Smooth muscle cell of the brain vasculature (primary cell): ENCODE measurements around the gene NAPSA.
"Not testable (repeated sequence)": the region's sequence is repeated elsewhere in the genome, so short reads cannot be mapped to it uniquely, and the experiment has no call there.

Source experiments
- DNase-seq: peaks from one replicate; pipeline ENCODE4 v3.0.0-alpha.2; 2012; ENCODE audit warnings: low read depth, low spot score

The NAPSA gene

DNA sequence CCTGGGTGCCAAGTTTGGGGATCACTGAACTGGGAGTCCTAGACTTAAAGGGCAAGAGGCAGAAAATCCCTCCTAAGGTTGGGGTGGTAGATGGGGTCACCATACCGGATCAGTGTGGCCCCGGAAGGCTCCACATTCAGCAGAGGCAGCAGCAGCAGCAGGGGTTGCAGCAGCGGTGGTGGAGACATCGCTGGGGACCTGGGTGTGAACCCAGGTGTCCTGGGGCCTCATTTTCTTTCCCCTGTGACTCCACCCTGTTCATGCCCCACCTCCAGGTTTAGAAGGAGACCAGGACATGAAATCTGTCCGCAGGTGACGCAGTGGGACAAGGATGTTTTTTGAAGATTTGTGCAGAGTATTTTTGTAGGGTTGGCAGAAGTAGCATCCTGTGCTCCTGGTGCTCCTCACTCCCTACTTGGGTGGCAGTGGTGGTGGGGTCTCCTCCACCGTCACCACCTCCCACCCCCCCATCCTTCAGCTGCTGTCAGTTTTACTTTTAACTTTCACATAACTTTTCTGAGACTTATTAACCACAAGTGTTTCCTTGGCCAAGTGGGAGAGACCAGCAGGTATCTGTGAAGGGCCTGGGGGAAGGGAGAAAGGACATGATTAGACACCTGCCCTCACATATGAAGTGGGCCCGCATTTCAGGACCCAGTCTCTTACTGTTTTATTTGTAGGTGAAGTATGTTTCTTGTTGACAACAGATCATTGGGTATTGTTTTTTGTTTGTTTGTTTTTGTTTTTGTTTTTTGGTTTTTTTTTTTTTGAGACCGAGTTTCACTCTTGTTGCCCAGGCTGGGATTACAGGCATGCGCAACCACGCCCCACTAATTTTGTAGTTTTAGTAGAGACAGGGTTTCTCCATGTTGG, at the start of gene NAPSA:
Gene NAPSA (minus strand): TSS at position 206 of the 873 bp plus-strand sequence. CDS start 18 bp downstream, at position 188.
- no peak for DNase-seq

DNA sequence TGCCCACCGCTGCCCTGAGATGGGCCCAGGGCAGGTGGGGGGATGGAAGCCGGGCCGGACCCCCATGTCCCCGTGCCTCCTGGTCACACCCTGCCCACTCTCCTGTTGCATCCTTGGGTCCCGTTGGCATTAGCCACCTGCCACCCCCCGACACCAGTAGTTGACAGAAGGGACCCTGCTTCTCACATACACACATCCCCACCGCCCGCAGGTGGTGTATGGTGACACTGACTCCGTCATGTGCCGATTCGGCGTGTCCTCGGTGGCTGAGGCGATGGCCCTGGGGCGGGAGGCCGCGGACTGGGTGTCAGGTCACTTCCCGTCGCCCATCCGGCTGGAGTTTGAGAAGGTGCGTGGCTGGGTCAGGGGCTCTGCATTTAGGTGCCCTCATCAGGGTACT, 48.1 kb upstream of the NAPSA start:
- no peak for DNase-seq

DNA sequence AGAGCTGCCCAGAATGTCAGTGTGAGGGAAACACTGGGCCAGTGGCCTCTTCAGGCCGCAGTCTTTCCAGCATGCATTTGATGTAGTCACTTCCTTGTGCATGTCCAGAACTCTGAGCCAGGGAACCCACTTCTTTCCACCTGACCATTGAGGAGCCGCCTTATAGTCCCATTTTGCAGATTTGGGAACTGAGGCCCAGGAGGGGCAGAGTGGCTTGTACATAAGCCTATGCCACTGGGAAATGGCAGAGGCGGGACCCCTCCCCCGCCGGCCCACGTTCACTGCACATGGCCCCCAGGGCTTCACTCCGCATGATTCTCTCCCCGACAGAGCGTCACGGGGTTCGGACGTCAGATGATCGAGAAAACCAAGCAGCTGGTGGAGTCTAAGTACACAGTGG, 47.7 kb upstream of the NAPSA start:
- DNase-seq = no peak

DNA sequence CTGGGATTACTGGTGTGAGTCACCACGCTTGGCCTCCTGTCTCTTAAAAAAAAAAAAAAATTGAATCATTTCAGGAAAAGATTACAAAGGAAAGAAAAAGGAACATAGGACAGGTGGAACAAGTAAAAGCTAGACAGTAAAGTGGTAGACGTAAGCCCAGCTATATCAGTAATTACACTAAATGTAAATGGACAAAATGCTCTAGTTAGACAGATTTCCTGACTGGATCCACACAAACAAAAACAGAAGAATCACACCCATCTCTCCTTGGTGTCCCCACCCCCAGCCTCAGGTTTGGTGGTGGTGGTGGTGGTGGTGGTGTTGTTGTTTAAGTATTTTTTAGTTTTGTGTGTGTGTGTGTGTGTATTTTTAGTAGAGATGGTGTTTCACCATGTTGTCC, 47.0 kb upstream of the NAPSA start:
- DNase-seq = no peak

DNA sequence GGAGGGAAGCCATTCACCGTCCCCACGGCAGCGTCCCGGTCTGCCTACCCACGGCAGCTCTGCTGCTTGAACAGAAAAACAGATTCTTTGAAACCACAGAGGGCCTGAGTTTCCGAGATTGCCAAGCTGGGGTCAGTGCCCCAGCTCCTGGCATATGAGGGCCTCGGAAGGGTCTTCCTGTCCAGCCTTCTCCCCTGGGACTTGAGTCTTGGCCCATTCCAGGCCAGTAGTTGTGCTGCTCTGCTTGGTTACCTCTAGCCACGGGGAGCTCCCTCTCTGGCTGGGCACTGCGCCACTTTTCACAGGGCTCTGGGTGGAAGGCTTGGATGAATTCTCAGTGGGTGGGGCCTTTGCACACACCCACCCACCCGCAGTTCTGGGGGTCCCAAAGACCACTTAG, 44.7 kb upstream of the NAPSA start:
- no peak for DNase-seq

DNA sequence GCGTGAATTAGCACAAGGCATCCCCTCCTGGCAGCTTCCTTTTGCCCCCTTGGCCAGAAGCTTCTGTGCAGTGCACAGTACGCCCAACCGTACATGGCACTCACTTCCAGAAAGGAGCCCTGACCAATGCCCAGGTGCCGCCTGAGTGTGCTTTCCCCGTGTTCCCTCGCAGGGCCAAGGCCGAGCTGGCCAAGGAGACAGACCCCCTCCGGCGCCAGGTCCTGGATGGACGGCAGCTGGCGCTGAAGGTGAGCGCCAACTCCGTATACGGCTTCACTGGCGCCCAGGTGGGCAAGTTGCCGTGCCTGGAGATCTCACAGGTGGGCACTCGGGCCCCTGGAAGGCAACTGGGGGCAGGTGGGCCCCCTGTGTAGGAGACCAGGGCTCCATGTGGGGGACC, 43.9 kb upstream of the NAPSA start:
- DNase-seq = no peak

DNA sequence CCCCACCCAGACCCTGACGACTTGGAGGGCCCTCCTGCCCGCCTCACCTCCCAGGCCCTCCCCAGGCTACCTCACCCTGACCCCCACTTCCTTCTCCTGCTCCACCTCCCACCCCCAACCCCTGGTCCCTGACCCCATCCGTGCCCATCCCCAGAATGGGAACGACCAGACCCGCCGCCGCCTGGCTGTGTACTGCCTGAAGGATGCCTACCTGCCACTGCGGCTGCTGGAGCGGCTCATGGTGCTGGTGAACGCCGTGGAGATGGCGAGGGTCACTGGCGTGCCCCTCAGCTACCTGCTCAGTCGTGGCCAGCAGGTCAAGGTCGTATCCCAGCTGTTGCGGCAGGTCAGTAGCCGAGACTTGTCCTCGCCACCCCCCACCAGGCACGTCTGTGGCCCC, 41.4 kb upstream of the NAPSA start:
- no peak for DNase-seq

DNA sequence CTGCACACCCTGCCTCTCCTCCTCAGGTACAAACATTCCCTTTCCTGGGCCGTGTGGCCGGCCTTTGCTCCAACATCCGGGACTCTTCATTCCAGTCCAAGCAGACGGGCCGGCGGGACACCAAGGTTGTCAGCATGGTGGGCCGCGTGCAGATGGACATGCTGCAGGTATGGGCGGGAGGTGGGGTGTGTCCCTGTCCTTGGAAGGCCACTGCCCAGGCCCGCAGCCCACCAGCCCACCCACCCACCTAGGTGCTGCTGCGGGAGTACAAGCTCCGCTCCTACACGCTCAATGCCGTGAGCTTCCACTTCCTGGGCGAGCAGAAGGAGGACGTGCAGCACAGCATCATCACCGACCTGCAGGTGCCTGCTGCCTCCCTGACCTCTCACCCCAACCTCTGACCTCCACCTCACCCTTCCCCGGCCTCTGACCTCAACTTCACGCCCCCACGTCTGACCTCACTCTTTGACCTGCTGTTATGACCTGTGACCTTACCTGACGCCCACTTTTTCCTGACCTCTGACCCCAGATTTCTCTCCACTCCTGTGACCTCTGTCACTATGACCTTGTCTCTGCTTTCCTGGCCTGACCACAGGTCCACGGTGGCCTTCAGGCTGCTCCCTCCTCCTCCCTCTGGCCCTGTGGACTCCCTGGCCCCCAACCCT, 40.8 kb upstream of the NAPSA start:
- no peak for DNase-seq

DNA sequence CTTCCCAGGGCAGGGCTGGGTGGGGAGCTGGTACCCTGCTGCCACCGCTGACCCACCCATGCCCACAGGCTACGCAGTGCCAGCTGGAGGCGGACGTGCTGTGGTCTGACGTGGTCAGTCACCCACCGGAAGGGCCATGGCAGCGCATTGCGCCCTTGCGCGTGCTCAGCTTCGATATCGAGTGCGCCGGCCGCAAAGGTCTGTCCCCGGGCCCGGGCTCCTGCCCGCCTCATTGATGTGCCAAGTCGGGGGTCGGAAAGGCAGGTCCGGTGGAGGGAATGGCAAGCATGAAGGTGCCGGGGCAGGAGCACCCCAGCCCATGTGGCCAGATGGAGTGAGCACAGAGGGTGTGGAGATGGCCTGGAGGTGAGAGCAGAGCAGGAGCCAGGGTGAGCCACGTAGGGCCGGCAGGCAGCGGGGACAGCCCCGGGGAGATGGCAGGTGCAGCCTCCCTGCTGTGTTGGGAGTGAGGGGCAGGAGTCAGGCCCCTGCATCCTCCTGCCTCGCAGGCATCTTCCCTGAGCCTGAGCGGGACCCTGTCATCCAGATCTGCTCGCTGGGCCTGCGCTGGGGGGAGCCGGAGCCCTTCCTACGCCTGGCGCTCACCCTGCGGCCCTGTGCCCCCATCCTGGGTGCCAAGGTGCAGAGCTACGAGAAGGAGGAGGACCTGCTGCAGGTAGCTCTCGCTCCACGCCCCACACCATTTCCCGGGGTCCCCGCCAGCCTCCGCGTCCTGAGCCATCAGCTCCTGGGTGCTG, 37.3 kb upstream of the NAPSA start:
- DNase-seq = no peak

DNA sequence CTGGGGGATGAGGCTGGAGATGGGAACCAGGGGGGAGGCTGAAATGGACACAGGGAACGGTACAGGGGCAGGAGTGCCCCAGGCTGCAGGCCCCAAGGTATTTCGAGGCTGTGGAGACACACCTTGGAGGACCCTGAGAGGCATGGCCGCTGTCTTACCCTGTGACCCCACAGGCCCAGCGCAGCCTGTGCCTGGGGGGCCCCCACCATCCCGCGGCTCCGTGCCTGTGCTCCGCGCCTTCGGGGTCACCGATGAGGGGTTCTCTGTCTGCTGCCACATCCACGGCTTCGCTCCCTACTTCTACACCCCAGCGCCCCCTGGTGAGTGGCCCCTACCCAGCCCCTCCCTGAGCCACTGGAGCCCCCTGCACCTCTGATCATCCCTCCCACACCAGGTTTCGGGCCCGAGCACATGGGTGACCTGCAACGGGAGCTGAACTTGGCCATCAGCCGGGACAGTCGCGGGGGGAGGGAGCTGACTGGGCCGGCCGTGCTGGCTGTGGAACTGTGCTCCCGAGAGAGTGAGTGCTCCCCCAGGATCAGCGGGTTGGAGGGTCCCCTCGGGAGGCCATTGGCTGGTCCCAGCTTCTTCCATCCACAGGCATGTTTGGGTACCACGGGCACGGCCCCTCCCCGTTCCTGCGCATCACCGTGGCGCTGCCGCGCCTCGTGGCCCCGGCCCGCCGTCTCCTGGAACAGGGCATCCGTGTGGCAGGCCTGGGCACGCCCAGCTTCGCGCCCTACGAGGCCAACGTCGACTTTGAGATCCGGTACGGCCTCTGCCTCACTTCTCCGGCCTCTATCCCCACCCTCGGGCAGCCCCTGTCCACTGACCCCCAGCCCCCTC, 36.4 kb upstream of the NAPSA start:
- DNase-seq = no peak

DNA sequence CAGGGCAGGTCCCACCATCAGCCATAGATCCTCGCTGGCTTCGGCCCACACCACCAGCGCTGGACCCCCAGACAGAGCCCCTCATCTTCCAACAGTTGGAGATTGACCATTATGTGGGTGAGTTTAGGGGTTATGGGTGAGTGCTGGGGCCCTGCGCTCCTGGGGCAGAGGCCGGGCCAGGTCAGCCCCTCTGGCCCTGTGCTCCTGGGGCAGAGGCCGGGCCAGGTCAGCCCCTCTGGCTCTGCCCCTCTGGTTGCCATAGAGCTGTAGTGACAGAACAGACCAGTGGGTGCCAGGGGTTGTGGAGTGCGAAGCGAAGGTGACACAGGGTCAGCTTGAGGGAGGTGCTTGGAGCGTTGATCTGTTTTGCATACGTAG, 33.9 kb upstream of the NAPSA start:
- no peak for DNase-seq

DNA sequence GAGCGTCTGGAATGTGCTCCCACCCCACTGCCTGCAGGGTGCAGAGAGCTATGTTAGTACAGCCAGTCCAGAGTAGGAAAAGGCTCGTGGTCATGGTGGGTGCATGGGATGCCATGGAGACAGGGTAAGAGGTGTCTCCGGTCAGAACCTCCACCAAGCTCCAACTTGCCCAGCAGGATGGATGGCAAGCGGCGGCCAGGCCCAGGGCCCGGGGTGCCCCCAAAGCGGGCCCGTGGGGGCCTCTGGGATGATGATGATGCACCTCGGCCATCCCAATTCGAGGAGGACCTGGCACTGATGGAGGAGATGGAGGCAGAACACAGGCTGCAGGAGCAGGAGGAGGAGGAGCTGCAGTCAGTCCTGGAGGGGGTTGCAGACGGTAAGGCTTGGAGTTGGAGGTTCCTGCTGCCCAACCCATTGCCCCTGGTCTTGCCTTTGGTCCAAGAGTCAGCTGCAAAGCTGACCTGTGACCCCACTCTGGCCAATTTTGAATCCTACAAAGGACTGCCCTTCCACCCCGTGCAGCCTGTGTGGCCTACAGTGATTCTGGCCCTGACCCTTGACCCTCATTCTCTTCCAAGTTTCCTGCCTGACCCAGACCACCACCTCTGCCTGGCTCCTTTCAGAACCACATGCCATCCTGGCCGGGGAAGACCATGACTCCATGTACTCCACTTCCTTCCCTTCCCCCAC, 33.4 kb upstream of the NAPSA start:
- DNase-seq = no peak

DNA sequence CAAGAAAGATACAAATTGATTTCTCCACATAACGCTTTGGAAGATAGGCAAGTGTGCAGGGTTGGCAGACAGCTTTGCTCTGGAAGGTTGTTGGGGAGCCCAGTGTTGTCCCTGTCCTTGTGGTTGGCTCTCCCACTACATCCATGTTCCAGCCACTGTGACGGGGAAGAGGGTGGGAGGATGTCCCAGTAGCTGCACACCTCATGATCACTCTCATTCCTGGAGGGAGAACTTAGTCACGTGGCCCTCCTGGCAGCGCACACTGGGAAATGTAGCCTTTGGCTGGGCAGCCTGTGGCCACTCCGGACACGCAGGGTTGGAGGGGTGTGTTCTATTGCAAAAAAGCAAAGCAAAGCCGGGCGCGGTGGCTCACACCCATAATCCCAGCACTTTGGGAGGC, 28.6 kb upstream of the NAPSA start:
- DNase-seq = no peak

DNA sequence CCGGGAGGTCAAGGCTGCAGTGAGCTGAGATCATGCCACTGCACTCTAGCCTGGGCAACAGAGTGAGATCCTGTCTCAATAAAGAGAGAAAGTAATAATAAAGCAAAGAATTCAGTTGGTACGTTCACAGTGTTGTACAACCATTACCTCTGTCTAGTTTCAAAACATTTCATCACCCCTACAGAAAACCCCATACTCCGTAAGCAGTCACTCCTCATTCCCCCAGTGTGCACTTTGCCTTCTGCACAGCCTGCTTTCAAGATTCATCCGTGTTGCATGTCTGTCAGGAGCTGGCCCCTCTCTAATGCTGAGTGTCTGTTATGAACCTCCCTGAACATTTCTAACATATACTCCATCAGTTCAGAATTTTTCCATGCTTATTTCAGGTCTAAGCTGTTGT, 28.1 kb upstream of the NAPSA start:
- no peak for DNase-seq

DNA sequence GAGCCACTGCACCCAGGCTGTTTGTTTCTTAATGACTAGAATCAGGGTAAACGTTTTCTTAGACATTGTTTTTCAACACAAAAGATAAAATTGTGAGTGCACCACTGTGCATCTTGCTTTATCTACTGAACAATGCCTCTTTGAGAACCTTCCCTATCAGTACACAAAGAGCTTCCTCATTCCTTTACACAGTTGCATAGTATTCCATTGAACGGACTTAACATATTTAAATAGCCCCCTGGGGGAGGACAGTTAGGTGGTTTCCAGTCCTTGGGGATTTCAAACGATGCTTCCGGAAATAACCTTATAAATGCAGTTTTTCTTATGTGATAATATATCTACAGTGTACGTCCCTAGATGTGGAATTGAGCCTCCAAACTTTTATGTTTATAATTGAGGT, 27.3 kb upstream of the NAPSA start:
- no peak for DNase-seq

DNA sequence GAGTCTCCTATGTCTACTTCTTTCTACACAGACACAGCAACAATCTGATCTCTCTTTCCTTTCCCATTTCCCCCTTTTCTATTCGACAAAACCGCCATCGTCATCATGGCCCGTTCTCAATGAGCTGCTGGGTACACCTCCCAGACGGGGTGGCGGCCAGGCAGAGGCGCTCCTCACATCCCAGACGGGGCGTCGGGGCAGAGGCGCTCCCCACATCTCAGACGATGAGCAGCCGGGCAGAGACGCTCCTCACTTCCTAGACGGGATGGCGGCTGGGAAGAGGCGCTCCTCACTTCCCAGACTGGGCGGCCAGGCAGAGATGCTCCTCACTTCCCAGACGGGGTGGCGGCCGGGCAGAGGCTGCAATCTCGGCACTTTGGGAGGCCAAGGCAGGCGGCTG, 25.5 kb upstream of the NAPSA start:
- not testable (repeated sequence) for DNase-seq

DNA sequence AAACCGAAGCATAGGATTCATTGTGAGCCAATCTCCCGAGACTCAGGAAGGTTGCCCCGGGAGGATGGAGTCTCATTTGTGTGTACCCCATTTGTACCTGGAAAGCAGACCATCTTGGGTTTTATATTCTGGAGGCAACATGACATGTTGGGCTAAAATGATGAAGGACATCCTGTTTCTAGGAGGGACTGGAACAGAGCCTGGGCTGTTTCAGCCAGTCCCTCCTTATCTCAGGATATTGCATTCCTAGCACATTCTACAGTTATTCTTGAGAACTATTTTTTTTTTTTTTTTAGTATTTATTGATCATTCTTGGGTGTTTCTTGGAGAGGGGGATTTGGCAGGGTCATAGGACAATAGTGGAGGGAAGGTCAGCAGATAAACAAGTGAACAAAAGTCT, 24.9 kb upstream of the NAPSA start:
- not testable (repeated sequence) for DNase-seq

DNA sequence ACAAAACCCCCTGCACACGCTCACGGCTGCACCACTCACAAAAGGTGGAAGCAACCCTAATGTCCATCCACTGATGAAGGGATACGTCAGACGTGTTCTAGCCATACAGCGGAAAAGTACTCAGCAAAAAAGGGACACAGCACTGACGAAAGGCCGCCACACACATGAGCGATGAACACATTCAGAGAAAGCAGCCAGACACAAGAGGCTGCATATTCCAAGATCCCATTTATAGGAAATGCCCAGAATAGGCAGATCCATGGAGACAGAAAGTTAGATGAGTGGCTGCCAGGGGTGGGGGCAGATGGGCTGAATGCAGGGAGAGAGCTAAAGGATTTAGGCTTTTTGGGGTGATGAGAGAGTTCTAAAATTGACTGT, 22.4 kb upstream of the NAPSA start:
- DNase-seq = no peak

DNA sequence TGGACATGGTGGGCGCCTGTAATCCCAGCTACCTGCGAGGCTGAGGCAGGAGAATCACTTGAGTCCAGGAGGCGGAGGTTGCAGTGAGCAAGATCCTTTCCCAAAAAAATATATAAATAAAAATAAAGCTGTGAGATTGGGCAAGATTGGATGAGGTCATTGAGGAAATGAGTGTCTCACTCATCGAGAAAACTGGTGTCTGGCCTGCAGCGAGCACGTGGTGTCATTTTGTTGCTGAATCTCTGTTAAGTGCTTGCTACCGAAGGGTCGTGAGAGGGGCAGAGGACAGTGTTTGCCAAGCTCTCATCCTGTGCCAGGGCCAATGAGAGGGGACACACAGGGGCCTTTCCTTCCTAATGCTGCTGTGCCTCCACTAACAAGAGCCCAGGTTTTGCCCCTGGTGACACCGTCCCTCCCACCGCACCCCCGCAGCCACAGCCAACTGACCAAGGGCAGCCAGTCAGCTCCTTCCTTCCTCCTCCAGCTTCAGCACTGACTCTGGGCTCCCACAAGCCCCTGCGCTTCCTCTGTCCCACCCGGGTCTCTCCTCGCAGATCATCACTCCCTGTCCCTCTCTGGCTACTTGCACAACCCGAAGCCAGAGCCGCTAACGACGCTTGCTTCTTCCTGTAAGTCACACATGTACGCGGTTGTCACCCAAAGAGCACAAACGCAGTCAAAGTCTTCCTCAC, 21.9 kb upstream of the NAPSA start:
- DNase-seq = no peak
